GM10248 (cell line): ENCODE measurements around the gene WDHD1.
"Not testable (repeated sequence)": the region's sequence is repeated elsewhere in the genome, so short reads cannot be mapped to it uniquely, and the experiment has no call there.

ENCODE experiments used
- CTCF ChIA-PET: fragments of 300-600 bp; sonication (Branson Sonifier 250); formaldehyde crosslinking; extraction: SDS; loops from one replicate; lab custom pipeline; 2021; ENCODE audit warnings: antibody characterized with exemption; lab: Yijun Ruan, JAX
- POLR2A ChIA-PET: fragments of 350-650 bp; sonication (Branson Sonifier 250); formaldehyde crosslinking; extraction: SDS; loops from one replicate; lab custom pipeline; 2020; ENCODE audit warnings: antibody characterized with exemption; lab: Yijun Ruan, JAX
- DNase-seq: peaks from one replicate; pipeline ENCODE4 v3.0.0; 2012; ENCODE audit errors: extremely low spot score
- CTCF ChIP-seq: IDR thresholded peaks from 2 replicates; pipeline ENCODE4 v1.5.1; 2012; ENCODE audit warnings: mild to moderate bottlenecking, low read depth; ENCODE audit errors: extremely low read depth, missing control alignments, control extremely low read depth

WDHD1 gene

GRCh38 chr14:55066223-55066622, 39.3 kb upstream of the WDHD1 start:
- ChIA-PET POLR2A (interaction anchor here (0.9 to 1.0 kb wide), 3 partner anchors 9 to 14 kb away, joined by 3 to 5 read pairs (median 3); no protein-coding TSS in a partner anchor), CTCF (interaction anchor here (0.9 to 4.3 kb wide), 10 partner anchors 8 to 40 kb away, joined by 3 to 23 read pairs (median 4); partner anchors contain the start of gene MAPK1IP1L)
- TF ChIP-seq CTCF, result no peak
- no peak for DNase-seq

- ChIA-PET CTCF (interaction anchor here (0.9 to 4.3 kb wide), 10 partner anchors 9 to 39 kb away, joined by 3 to 23 read pairs (median 4); partner anchors contain the start of gene MAPK1IP1L), POLR2A (interaction anchor here (0.9 to 1.0 kb wide), 3 partner anchors 10 to 126 kb away, joined by 3 to 5 read pairs (median 3); partner anchors contain the start of gene DLGAP5)
- no peak for DNase-seq
- no peak for TF ChIP-seq CTCF
Observed at GRCh38 chr14:55065411-55065810, 38.5 kb upstream of the WDHD1 start.

GRCh38 chr14:55064896-55065295, 38.0 kb upstream of the WDHD1 start:
- POLR2A ChIA-PET, result interaction anchor here (1.0 kb wide), 2 partner anchors 13 to 127 kb away, joined by 3 read pairs; partner anchors contain the start of gene DLGAP5
- not testable (repeated sequence) for DNase-seq
- CTCF ChIA-PET, result interaction anchor here (1.4 to 4.3 kb wide), 4 partner anchors 10 to 39 kb away, joined by 3 to 23 read pairs (median 7); partner anchors contain the start of gene MAPK1IP1L

- CTCF ChIA-PET, result interaction anchor here (0.9 to 4.3 kb wide), 5 partner anchors 9 to 32 kb away, joined by 3 to 23 read pairs (median 5); partner anchors contain the start of gene MAPK1IP1L
- POLR2A ChIA-PET, result interaction anchor here (0.6 to 1.3 kb wide), 2 partner anchors 36 to 40 kb away, joined by 3 read pairs; partner anchors contain the start of genes SOCS4 and WDHD1
- no peak for DNase-seq
- TF ChIP-seq CTCF, result no peak
Observed at GRCh38 chr14:55062517-55063351, 35.8 kb upstream of the WDHD1 start.

GRCh38 chr14:55059333-55059732, 32.4 kb upstream of the WDHD1 start:
- CTCF ChIA-PET, result interaction anchor here (0.7 to 3.0 kb wide), 5 partner anchors 8 to 313 kb away, joined by 3 to 22 read pairs (median 3); partner anchors contain the start of gene MAPK1IP1L
- POLR2A ChIA-PET, result interaction anchor here (1.2 kb wide), 1 partner anchor 8 kb away, joined by 3 read pairs; the partner anchor contains the start of gene MAPK1IP1L

GRCh38 chr14:55057919-55058318, 31.0 kb upstream of the WDHD1 start:
- CTCF ChIA-PET, result interaction anchor here (1.0 kb wide), 1 partner anchor 102 kb away, joined by 3 read pairs; no protein-coding TSS in a partner anchor
- POLR2A ChIA-PET, result no interaction called here
- TF ChIP-seq CTCF, result no peak
- no peak for DNase-seq

More at GRCh38 chr14:55059333-55059732, 32.4 kb upstream of the WDHD1 start:
- no peak for TF ChIP-seq CTCF
- no peak for DNase-seq
